Measurements from ENCODE around the gene LUM. TPM values are rescaled to one million over a fixed set of nuclear protein-coding genes. Genes with fewer than 3 reads are reported as not detected.

Gene LUM
- total RNA-seq, 1 experiment from 2014 or later: not detected

GRCh38 chr12:91127751-91128150, 16.5 kb upstream of the LUM start:
- Histone ChIP-seq H2BK120ac (ENCODE audit: low read depth, low read length, poor library complexity, severe bottlenecking) (no peak overlapping the region), H3K4me2 (ENCODE audit: insufficient read depth, insufficient read length, low read length) (no peak overlapping the region)

More at GRCh38 chr12:91127751-91128150, 16.5 kb upstream of the LUM start:
- no peaks in the 10 kb centered on the region for H3K36me3 Mint-ChIP-seq (ENCODE audit: insufficient read depth in 1 of 3, low read depth in 3 of 3)
- no peak overlapping the region for H2AK5ac ChIP-seq (ENCODE audit: insufficient read length, low read length)
- no peak overlapping the region for H2AFZ ChIP-seq (ENCODE audit: low read length)
- H3K9ac ChIP-seq (ENCODE audit: extremely low read depth, insufficient read length, low read length): no peak overlapping the region
- H3K4ac ChIP-seq (ENCODE audit: low read depth, low read length): no peak overlapping the region
- no peaks in the 10 kb centered on the region for H3K9me3 ChIP-seq (ENCODE audit: control insufficient read depth, low read depth, low read length)
- no peak overlapping the region for H2BK5ac ChIP-seq (ENCODE audit: insufficient read length, low read length)
- H2BK12ac ChIP-seq (ENCODE audit: insufficient read length, low read depth, low read length): no peak overlapping the region
- H3K79me2 ChIP-seq (ENCODE audit: insufficient read depth, low read length): no peaks in the 10 kb centered on the region
- H3K27ac ChIP-seq (ENCODE audit: insufficient read length, low read depth, low read length): no peak overlapping the region
- no peak overlapping the region for H3K14ac ChIP-seq (ENCODE audit: insufficient read depth, low read length)
- TF ChIP-seq, protein P1, sequence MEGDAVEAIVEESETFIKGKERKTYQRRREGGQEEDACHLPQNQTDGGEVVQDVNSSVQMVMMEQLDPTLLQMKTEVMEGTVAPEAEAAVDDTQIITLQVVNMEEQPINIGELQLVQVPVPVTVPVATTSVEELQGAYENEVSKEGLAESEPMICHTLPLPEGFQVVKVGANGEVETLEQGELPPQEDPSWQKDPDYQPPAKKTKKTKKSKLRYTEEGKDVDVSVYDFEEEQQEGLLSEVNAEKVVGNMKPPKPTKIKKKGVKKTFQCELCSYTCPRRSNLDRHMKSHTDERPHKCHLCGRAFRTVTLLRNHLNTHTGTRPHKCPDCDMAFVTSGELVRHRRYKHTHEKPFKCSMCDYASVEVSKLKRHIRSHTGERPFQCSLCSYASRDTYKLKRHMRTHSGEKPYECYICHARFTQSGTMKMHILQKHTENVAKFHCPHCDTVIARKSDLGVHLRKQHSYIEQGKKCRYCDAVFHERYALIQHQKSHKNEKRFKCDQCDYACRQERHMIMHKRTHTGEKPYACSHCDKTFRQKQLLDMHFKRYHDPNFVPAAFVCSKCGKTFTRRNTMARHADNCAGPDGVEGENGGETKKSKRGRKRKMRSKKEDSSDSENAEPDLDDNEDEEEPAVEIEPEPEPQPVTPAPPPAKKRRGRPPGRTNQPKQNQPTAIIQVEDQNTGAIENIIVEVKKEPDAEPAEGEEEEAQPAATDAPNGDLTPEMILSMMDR (conservative IDR thresholded peaks at IDR 0.05): no peak
- H3K4me3 Mint-ChIP-seq: no peak overlapping the region
- no peaks in the 10 kb centered on the region for H3K23me2 ChIP-seq (ENCODE audit: insufficient read length, low read depth, low read length, poor library complexity, severe bottlenecking)
- no peak overlapping the region for H4K8ac ChIP-seq (replicated peaks; ENCODE audit: insufficient read length, low read depth, low read length)
- no peak overlapping the region for H3T11ph ChIP-seq (ENCODE audit: low read length)
- H3K79me1 ChIP-seq (ENCODE audit: insufficient read depth, low read depth, low read length, poor library complexity, severe bottlenecking): no peaks in the 10 kb centered on the region
- H3K9me3 Mint-ChIP-seq: no peaks in the 10 kb centered on the region
- no peak overlapping the region for H3K27ac Mint-ChIP-seq
- H4K91ac ChIP-seq (ENCODE audit: insufficient read length, low read depth, low read length): no peak overlapping the region
- H3K4me1 ChIP-seq (ENCODE audit: insufficient read depth, low read length): no peaks in the 10 kb centered on the region
- no peak overlapping the region for H2BK20ac ChIP-seq (ENCODE audit: low read depth, low read length, poor library complexity, severe bottlenecking)
- WGBS (ENCODE audit: extremely low coverage, insufficient read length, low lambda C conversion rate): no CpG with 5 or more reads among the region's 3 CpGs
- no peak for DNase-seq
- H3K18ac ChIP-seq (ENCODE audit: insufficient read length, low read depth, low read length): no peak overlapping the region
- H3K56ac ChIP-seq (ENCODE audit: insufficient read length, low read depth, low read length): no peak overlapping the region
- H4K20me1 ChIP-seq (ENCODE audit: control insufficient read depth, insufficient read depth, insufficient read length): no peaks in the 10 kb centered on the region
- no peak overlapping the region for H3K23ac ChIP-seq (ENCODE audit: insufficient read length, low read depth, low read length)
- H3K4me1 Mint-ChIP-seq: no peaks in the 10 kb centered on the region
- H3K27me3 ChIP-seq (ENCODE audit: insufficient read depth, low read length): no peaks in the 10 kb centered on the region
- H2BK15ac ChIP-seq (ENCODE audit: low read depth, low read length): no peak overlapping the region
- no peaks in the 10 kb centered on the region for H3K27me3 Mint-ChIP-seq (ENCODE audit: low read depth)
- H4K5ac ChIP-seq (ENCODE audit: insufficient read length, low read depth, low read length): no peak overlapping the region

All from H9 (cell line).